Right kidney (tissue), 1 donor: ENCODE data around the gene ACR.
"Not testable (repeated sequence)": the region's sequence is repeated elsewhere in the genome, so short reads cannot be mapped to it uniquely, and the experiment has no call there.

Source experiments
- DNase-seq: peaks from one replicate; pipeline ENCODE4 v3.0.0-alpha.2; 2016

ACR gene

DNA sequence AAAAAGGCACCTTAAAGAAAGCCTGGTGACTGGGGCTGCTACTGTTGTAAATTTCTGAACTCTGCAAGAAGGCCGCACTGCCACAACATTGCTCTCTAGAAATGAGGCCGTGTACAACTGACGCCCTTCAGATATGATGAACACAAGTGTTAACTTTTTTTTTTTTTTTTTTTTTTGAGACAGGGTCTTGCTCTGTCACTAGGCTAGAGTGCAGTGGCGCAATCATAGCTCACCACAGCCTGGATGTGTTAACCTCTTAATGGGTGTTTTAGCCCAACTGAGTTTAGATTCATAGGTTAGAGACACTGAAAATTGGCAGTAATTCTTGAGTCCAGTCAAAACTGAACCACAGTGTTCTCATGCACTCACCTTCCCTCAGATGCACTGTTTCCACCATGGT lies 42.2 kb downstream of the ACR start:
- not testable (repeated sequence) for DNase-seq

DNA sequence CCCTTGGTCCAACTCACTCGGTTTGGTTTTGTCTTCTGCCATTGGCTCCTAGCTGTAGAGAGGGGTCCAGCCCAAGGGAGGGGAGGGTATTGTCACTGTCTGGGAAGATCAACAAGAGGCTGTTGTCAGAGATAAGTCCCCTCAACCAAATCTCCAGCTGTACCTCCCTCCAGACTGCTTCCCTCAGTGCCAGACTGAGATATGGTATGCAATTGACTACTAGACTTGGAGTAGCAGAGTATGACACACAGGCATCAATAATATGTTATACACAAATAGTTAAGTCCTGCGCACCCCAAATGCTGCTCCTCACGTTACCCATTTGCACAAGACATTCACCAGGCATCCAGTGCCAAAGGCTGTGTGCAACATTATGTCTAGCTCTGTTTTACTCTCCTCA lies 44.2 kb downstream of the ACR start:
- not testable (repeated sequence) for DNase-seq

DNA sequence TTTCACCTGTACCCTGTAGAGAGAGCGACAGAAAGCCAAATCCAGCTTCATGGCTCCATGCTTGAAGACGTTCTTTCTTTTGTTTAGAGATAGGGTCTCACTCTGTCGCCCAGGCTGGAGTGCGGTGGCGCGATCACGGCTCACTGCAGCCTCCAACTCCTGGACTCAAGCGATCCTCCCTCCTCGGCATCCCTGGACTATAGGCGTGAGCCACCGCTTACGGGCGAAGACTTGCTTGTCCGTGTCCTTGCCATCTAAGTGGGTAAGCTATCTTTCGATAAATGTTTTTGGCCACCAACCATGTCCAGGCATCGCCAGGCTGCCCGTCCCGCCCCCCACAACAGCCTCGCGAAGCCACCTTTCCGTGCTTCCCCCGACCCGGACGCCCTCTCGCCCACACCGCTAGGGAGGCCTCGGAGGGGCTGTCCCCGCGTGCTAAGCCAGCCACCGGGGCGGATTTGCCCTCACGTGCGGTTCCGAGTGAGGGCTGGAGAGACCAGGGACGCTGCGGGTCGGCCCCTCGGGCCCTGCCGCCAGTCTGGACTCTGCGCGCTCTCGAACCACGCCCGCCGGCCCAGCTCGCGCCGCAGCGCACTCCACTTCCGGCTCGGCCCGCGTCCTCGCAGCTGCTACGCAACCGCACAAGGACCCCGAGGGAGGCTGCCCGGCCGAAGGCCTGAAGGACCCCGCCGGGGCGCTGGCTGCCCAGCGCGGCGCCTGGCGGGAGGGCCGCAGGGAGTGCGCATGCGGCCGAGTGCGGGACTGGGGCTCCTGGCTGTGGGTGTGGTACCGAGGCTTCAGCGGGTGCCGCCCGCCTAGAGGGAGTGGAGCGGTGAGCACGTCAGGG lies 45.3 kb downstream of the ACR start, which contains the start of gene RABL2B:
RABL2B (minus strand) TSS at position 604 of the 847 bp plus-strand sequence. CDS start 1,342 bp downstream, outside the sequence.
- DNase-seq: peak; percentile 94

DNA sequence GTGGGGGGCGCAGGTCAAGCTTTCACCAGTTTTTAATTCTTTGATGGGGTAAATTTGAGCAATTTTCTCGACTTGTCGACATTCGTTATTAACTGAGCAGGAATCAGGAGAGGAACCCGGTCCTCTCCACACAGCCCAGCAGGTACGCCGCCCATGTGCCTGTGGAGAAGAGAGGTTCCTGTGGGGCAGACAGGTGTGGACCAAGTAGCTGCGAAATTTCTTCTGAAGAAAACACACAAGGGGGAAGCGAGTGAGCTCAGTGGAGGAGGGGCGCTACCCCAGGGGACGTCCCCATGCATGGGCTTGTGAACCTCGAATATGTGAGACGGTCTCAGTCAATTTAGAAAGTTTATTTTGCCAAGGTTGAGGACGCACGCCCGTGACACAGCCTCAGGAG lies 45.9 kb downstream of the ACR start:
- peak; percentile 9 for DNase-seq

DNA sequence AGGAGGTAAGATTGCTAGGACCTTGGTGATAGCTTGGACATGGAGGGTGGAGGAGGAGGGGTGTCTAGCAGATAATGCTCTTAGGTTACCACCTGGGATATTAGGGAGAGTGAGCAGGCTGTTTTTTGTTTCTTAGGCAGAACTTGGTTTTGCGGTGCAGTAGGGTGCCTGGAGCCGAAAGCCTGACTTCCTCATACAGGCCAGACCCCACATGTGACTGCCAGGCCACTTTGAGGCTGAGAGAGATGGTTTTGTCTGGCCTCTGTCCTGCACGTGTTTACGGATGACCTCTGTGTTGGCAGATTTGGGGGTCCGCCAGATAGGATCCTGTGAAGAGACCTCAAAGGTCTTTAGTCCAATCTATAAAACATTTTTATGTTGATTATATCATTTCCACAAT lies 47.3 kb downstream of the ACR start:
- not testable (repeated sequence) for DNase-seq

- DNase-seq: not testable (repeated sequence)
Observed at GRCh38 chr22:50786936-50787335, 48.9 kb downstream of the ACR start.
